Neutrophil (primary cell): Measurements from ENCODE around the gene PDE4D.
"Not testable (repeated sequence)": the region's sequence is repeated elsewhere in the genome, so short reads cannot be mapped to it uniquely, and the experiment has no call there.

Experiments used
- H3K27ac ChIP-seq: fragments of 200-600 bp; sonication (generic); 2 replicates; pipeline ENCODE4 v1.5.1; 2016; ENCODE audit warnings: mild to moderate bottlenecking, moderate library complexity
- H3K27me3 ChIP-seq: fragments of 200-600 bp; sonication (generic); 2 replicates; pipeline ENCODE4 v1.6.0; 2016; ENCODE audit warnings: mild to moderate bottlenecking
- H3K36me3 ChIP-seq: fragments of 200-600 bp; sonication (generic); 2 replicates; pipeline ENCODE4 v1.5.1; 2017
- H3K4me1 ChIP-seq, 2 experiments: fragments of 200-600 bp in 1 of 2; sonication (generic) in 1 of 2; 1 replicate in 1 of 2; 2 replicates in 1 of 2; pipeline versions ENCODE4 v1.5.1 to v1.6.1; 2013 to 2016; ENCODE audit warnings: low read depth in 1 of 2, low read length in 1 of 2, mild to moderate bottlenecking in 1 of 2, moderate library complexity in 1 of 2; ENCODE audit not compliant: control insufficient read depth in 1 of 2, insufficient read depth in 1 of 2
- H3K4me3 ChIP-seq, 2 experiments: fragments of 200-600 bp in 1 of 2; sonication (generic) in 1 of 2; 1 replicate in 1 of 2; 2 replicates in 1 of 2; pipeline ENCODE4 v1.5.1; 2013 to 2016; ENCODE audit warnings: low read depth in 1 of 2, low read length in 1 of 2, mild to moderate bottlenecking in 1 of 2, moderate library complexity in 1 of 2
- H3K9me3 ChIP-seq: fragments of 200-600 bp; sonication (generic); 2 replicates; pipeline ENCODE4 v1.5.1; 2016
- TF ChIP-seq, protein P1 (sequence below): fragments of 200-600 bp; sonication (generic); IDR thresholded peaks from 2 replicates; pipeline ENCODE4 v1.5.1; 2016; ENCODE audit warnings: antibody characterized with exemption

The PDE4D gene

DNA sequence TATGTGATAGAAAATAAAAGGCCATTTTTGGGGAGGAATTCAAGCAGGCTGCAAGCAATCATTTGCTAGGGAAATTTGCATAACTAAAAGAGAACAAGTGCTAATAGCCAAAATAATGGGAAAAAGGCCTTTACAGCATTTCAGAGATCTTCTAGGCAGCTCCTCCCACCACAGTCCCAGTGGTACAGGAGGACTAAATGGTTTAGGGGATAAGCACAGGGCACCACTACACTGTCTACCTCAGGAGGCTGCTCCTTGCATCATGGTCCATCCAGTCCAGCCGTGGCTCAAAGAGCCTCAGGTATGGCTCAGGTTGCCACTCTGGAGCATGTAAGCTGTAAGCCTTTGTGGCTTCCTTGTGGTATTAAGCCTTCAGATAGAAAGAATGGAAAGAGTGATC lies 485.6 kb downstream of the PDE4D start:
- Histone ChIP-seq H3K27ac (no peak overlapping the region), H3K4me3 (no peak overlapping the region), H3K4me1 (no peaks in the 10 kb centered on the region), H3K27me3 (no peaks in the 10 kb centered on the region), H3K9me3 (no peaks in the 10 kb centered on the region), H3K36me3 (no peaks in the 10 kb centered on the region)
- TF ChIP-seq, protein P1, sequence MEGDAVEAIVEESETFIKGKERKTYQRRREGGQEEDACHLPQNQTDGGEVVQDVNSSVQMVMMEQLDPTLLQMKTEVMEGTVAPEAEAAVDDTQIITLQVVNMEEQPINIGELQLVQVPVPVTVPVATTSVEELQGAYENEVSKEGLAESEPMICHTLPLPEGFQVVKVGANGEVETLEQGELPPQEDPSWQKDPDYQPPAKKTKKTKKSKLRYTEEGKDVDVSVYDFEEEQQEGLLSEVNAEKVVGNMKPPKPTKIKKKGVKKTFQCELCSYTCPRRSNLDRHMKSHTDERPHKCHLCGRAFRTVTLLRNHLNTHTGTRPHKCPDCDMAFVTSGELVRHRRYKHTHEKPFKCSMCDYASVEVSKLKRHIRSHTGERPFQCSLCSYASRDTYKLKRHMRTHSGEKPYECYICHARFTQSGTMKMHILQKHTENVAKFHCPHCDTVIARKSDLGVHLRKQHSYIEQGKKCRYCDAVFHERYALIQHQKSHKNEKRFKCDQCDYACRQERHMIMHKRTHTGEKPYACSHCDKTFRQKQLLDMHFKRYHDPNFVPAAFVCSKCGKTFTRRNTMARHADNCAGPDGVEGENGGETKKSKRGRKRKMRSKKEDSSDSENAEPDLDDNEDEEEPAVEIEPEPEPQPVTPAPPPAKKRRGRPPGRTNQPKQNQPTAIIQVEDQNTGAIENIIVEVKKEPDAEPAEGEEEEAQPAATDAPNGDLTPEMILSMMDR: no peak

- no peak overlapping the region for H3K27ac ChIP-seq
- H3K27me3 ChIP-seq: no peaks in the 10 kb centered on the region
- no peaks in the 10 kb centered on the region for H3K4me1 ChIP-seq
- no peaks in the 10 kb centered on the region for H3K9me3 ChIP-seq
- no peak overlapping the region for H3K4me3 ChIP-seq
- no peaks in the 10 kb centered on the region for H3K36me3 ChIP-seq
- TF ChIP-seq, protein P1: no peak
Measured at GRCh38 chr5:59401637-59402036, 491.9 kb downstream of the PDE4D start.

- not testable (repeated sequence) for H3K9me3 ChIP-seq, H3K27me3 ChIP-seq, H3K27ac ChIP-seq, H3K4me1 ChIP-seq, H3K4me3 ChIP-seq, H3K36me3 ChIP-seq
Measured at GRCh38 chr5:59394956-59395355, 498.6 kb downstream of the PDE4D start.

DNA sequence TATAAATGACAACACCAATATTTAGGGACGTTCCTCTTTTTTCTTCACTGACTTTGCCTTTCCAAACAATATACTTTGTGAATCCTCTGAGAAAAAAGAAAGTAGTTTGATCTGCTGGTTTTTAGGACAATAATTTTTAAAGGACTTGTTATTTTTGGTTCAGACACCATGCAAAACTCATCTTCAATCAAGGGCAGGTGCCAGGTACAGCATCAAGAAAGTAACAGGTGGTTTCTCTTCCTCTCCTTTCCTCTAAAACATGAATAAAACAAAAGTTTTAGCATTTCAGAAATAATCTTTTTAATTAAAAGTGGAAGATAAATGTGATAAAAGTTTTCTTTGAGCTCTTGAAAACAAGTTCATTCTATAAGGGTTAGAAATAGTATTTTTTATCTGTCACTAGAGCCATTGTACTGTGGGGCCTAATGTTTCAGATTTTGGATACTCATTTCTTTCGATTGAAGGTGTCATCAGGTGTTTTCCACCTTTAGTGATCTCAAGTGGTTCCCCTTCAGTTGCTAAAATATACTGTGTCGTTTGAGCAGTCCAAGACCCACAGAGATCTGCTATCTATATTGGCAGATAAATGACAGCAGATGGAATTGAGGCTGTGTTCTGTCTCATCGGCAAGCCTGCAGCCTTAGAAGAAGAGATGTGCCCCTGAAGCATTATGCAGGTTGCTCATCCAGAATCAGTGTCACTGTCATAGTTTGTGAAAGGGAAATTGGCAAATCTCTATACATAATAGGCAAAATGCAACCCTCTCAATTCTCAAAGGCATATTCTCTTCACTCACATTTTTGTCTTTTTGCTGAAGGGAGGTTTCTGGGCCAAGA lies 499.7 kb downstream of the PDE4D start:
- H3K9me3 ChIP-seq: no peaks in the 10 kb centered on the region
- no peak overlapping the region for H3K27ac ChIP-seq

DNA sequence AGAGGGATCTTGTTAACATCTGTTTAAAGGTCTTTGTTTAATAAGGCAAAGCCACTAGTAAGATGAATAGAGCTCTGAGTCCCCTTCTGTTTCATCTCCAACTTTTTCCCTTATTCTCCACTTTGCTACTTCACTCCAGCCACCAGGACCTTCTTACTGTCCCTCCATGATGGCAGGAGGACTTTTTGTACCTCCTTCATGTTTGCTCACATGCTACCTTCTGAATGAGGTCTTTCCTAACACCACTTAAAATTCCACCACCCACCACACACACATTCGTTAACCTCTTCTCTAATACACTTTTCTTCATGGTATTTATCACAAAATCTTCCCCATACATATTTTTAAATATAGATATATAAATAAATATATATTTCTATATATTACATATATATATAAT lies 501.9 kb downstream of the PDE4D start:
- no peak overlapping the region for H3K27ac ChIP-seq
- no peaks in the 10 kb centered on the region for H3K9me3 ChIP-seq
- TF ChIP-seq, protein P1: no peak
- H3K4me1 ChIP-seq: no peaks in the 10 kb centered on the region
- H3K36me3 ChIP-seq: no peaks in the 10 kb centered on the region
- no peak overlapping the region for H3K4me3 ChIP-seq
- no peaks in the 10 kb centered on the region for H3K27me3 ChIP-seq

More for the DNA sequence above, 499.7 kb downstream of the PDE4D start:
- TF ChIP-seq, protein P1: no peak
- Histone ChIP-seq H3K4me3 (no peak overlapping the region), H3K27me3 (no peaks in the 10 kb centered on the region), H3K4me1 (no peaks in the 10 kb centered on the region), H3K36me3 (no peaks in the 10 kb centered on the region)

DNA sequence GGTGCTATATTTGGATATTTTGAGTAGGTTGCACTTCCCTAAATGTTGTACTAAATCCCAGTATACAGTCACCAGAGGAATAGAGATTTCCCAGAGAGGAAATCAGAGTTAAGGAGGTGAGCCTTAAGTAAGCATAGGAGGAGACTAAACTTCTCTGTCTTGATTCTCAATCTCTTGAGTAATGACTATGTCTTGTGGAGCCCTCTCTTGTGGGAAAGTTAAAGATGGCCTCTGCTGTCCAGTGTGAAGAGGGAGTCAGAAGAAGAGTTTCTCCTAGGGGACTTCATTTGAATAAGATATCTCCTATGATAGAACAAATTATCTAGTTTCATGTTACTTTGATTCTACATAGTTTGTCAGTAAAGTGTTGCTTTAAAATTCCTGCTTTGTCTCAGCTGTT lies 502.5 kb downstream of the PDE4D start:
- Histone ChIP-seq H3K27ac (no peak overlapping the region), H3K4me3 (no peak overlapping the region)
- TF ChIP-seq, protein P1: no peak

More for the DNA sequence above, 502.5 kb downstream of the PDE4D start:
- Histone ChIP-seq H3K4me1 (no peaks in the 10 kb centered on the region), H3K27me3 (no peaks in the 10 kb centered on the region), H3K36me3 (no peaks in the 10 kb centered on the region), H3K9me3 (no peaks in the 10 kb centered on the region)
